Upper lobe of right lung (tissue), 1 donor: ENCODE data around the gene CCM2. TPM values are rescaled to one million over a fixed set of nuclear protein-coding genes. Genes with fewer than 3 reads are reported as not detected.

Source experiments
- ATAC-seq: fragments of 200-7000 bp; cut with Tn5 transposase; one replicate; pipeline ENCODE4 v1.9.1; 2020; ENCODE audit warnings: mild to moderate bottlenecking, moderate library complexity
- DNase-seq: peaks from one replicate; pipeline ENCODE4 v3.0.0-alpha.2; 2020
- H3K27ac ChIP-seq: fragments of 200-600 bp; one replicate; pipeline ENCODE4 v1.8.0; 2022
- H3K27me3 ChIP-seq: fragments of 200-600 bp; one replicate; pipeline ENCODE4 v1.8.0; 2022; ENCODE audit warnings: mild to moderate bottlenecking
- H3K36me3 ChIP-seq: fragments of 200-600 bp; one replicate; pipeline ENCODE4 v1.8.0; 2022
- H3K4me1 ChIP-seq: fragments of 200-600 bp; one replicate; pipeline ENCODE4 v1.8.0; 2022
- H3K4me3 ChIP-seq: fragments of 200-600 bp; one replicate; pipeline ENCODE4 v1.8.0; 2022; ENCODE audit warnings: mild to moderate bottlenecking
- H3K9me3 ChIP-seq: fragments of 200-600 bp; one replicate; pipeline ENCODE4 v1.8.0; 2022
- intact Hi-C: fragments of 100-400 bp; cut with DNase I; formaldehyde crosslinking; loops from one replicate; pipeline ENCODE4 v1.11.0; 2022
- total RNA-seq: library from RNA; stranded (reverse); fragmentation: NEBNext Ultra II Directional; extraction: Animal tissue kit (Norgen Biotek cat#: 25700); gene quantifications from one replicate; pipeline ENCODE4 v1.2.1, GENCODE V29; 2021
- TF ChIP-seq, protein P1 (sequence below): fragments of 200-600 bp; IDR thresholded peaks from one replicate; pipeline ENCODE4 v1.8.0; 2022; ENCODE audit warnings: antibody characterized with exemption
- donor health status: DM: no; HTN: yes; CAD: no; lungs with severe emphysema.

Gene CCM2
- total RNA-seq, 1 donor from 2014 or later, result 40.2 TPM

DNA sequence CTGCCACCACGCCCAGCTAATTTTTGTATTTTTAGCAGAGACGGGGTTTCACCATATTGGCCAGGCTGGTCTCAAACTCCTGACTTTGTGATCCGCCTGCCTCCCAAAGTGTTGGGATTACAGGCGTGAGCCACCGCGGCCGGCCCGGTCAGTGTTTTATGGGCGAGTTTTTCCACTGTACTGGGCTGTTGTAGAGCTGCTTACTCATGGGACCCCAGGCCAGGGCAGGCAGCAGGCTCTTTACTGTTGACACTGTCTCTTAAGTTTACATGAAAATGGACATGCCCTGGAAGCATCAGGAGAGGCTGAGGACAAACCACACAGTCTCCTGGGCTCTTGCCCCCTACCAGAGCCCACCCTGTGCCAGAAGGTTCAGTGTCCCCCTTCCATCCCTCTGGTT, 77.6 kb downstream of the CCM2 start:
- Histone ChIP-seq H3K27me3 (no peaks in the 10 kb centered on the region), H3K4me1 (no peaks in the 10 kb centered on the region), H3K9me3 (no peaks in the 10 kb centered on the region), H3K4me3 (no peak overlapping the region), H3K36me3 (peaks cover 47% of the 10 kb centered on the region), H3K27ac (no peak overlapping the region)
- ATAC-seq, result no peak
- intact Hi-C loops, result no loop called here
- no peak for DNase-seq
- TF ChIP-seq, protein P1, sequence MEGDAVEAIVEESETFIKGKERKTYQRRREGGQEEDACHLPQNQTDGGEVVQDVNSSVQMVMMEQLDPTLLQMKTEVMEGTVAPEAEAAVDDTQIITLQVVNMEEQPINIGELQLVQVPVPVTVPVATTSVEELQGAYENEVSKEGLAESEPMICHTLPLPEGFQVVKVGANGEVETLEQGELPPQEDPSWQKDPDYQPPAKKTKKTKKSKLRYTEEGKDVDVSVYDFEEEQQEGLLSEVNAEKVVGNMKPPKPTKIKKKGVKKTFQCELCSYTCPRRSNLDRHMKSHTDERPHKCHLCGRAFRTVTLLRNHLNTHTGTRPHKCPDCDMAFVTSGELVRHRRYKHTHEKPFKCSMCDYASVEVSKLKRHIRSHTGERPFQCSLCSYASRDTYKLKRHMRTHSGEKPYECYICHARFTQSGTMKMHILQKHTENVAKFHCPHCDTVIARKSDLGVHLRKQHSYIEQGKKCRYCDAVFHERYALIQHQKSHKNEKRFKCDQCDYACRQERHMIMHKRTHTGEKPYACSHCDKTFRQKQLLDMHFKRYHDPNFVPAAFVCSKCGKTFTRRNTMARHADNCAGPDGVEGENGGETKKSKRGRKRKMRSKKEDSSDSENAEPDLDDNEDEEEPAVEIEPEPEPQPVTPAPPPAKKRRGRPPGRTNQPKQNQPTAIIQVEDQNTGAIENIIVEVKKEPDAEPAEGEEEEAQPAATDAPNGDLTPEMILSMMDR, result no peak

DNA sequence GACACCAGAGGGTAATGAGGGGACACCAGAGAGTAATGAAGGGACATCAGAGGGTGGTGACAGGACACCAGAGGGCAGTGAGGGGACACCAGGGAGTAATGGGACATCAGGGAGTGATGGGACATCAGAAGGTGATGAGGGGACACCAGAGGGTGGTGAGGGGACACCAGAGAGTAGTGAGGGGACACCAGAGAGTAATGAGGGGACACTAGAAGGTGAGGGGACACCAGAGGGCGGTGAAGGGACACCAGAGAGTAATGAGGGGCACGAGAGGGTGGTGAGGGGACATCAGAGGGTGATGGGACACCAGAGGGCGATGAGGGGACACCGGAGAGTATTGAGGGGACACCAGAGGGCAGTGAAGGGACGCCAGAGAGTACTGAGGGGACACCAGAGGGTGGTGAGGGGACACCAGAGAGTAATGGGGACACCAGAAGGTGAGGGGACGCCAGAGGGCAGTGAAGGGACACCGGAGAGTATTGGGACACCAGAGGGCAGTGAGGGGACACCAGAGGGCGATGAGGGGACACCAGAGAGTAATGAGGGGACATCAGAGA, 78.2 kb downstream of the CCM2 start:
- no peaks in the 10 kb centered on the region for H3K4me1 ChIP-seq
- no peak for DNase-seq
- no peaks in the 10 kb centered on the region for H3K27me3 ChIP-seq
- intact Hi-C loops, result no loop called here
- no peak overlapping the region for H3K27ac ChIP-seq
- peaks cover 40% of the 10 kb centered on the region for H3K36me3 ChIP-seq
- TF ChIP-seq, protein P1, result no peak
- H3K9me3 ChIP-seq, result no peaks in the 10 kb centered on the region
- no peak for ATAC-seq
- no peak overlapping the region for H3K4me3 ChIP-seq

DNA sequence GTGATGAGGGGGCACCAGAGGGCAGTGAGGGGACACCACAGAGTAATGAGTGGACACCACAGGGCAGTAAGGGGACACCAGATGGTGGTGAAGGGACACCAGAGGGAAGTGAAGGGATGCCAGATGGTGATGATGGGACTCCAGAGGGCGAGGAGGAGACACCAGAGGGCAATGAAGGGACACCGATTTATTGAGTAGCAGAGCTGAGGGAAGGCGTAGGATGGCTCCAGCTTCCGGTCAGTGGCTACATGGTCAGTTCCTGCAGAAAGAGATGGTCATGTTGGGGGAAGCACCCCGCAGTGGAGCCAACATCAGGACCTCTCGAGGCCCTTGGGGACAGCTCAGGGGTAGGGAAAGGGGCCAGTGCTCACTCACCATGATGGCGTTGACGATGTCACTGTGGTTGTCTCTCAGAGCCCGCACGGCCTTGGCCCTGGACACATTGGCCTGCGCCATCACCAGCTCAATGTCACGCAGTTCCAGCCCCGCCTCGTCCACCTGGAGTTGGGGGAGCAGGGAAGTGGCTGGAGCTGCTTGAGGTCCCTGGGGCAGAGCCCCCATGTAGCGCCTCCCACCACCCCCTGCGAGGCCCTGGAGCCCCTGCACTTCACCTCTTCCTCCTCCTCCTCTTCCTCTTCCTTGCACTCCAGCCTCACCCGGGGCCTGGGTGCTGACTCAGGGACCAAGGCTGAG, 80.4 kb downstream of the CCM2 start:
- intact Hi-C loops, result no loop called here
- DNase-seq (peak; percentile 65), ATAC-seq (peak; percentile 6)
- H3K27me3 ChIP-seq, result no peaks in the 10 kb centered on the region
- H3K27ac ChIP-seq, result no peak overlapping the region
- no peaks in the 10 kb centered on the region for H3K4me1 ChIP-seq
- TF ChIP-seq, protein P1, result no peak
- peaks cover 18% of the 10 kb centered on the region for H3K36me3 ChIP-seq
- H3K4me3 ChIP-seq, result no peak overlapping the region
- no peaks in the 10 kb centered on the region for H3K9me3 ChIP-seq

DNA sequence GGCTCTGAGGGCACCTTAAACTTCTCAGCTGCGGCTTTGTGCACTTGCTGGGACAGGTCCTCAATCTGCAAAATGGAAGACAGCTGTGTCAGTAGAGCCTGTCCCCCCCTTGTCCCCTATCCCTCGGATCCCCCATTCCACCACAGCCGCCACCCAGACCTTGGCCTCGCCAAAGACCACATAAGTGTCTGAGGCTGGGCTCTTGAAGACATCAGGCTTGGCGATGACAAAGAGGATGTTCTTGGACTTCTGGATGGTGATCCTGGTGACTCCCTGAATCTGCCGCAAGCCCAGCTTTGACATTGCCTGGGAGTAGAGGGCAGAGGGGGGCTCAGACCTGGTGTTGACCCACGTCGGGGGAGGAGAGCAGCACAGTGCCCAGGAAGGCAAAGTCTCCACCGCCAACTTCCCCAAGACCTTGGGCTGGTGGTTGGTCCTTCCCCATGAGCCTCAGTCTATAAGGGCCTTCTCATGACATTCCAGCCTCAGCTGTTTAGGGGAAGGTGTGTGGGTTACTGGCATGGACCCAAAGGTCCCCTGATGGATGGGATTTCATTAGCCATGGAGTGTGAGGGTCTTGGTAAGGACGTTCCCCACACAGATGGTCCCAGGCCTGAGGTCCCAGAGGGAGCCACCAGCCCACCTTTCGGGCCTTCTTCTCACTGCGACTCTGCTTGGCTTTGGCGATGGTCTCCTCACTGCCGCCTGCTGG, 81.1 kb downstream of the CCM2 start:
- intact Hi-C loops, result no loop called here
- ATAC-seq (no peak), DNase-seq (no peak)
- Histone ChIP-seq H3K4me3 (no peak overlapping the region), H3K27ac (no peak overlapping the region), H3K4me1 (no peaks in the 10 kb centered on the region), H3K9me3 (no peaks in the 10 kb centered on the region), H3K36me3 (peaks cover 11% of the 10 kb centered on the region), H3K27me3 (no peaks in the 10 kb centered on the region)
- TF ChIP-seq, protein P1, result no peak

DNA sequence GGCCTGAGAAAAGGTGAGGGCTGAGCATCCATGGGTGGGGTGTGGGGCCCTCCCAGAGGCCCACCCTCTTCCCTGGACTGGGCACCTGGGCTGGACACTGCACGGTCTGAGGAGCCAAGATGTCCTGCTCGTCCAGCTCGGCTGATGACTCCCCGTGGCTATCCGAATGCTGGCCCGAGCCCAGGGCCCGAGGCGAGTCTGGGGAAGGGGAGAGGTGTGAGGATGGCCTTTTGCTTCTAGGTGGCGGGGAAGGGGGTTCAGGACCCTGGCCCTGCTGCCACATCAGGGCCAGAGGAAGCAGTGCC, 81.6 kb downstream of the CCM2 start:
- TF ChIP-seq, protein P1, result no peak
- no peaks in the 10 kb centered on the region for H3K27me3 ChIP-seq
- ATAC-seq (no peak), DNase-seq (no peak)
- no peak overlapping the region for H3K4me3 ChIP-seq
- peaks cover 6% of the 10 kb centered on the region for H3K36me3 ChIP-seq
- no peaks in the 10 kb centered on the region for H3K4me1 ChIP-seq
- H3K9me3 ChIP-seq, result no peaks in the 10 kb centered on the region
- H3K27ac ChIP-seq, result no peak overlapping the region
- intact Hi-C loops, result no loop called here
